GM13977 (cell line): ENCODE measurements around the gene GDF10.

Experiments
- DNase-seq: peaks from one replicate; pipeline ENCODE4 v3.0.0; 2012; ENCODE audit warnings: low spot score
- in situ Hi-C: fragments of 300-500 bp; cut with MboI; formaldehyde crosslinking; loops from one replicate; pipeline ENCODE4 v1.12.0; 2022; ENCODE audit warnings: low sequenced_read_pairs, low pct_unique_long_range_greater_than_20kb, mixed read lengths, inconsistent platforms; ENCODE audit not compliant: unreplicated experiment
- TF ChIP-seq, protein P1 (sequence below): IDR thresholded peaks from 2 replicates; pipeline ENCODE4 v1.5.1; 2012; ENCODE audit warnings: mild to moderate bottlenecking, control low read depth; ENCODE audit not compliant: insufficient read depth; ENCODE audit errors: extremely low read depth, missing control alignments

Gene GDF10, protein sequence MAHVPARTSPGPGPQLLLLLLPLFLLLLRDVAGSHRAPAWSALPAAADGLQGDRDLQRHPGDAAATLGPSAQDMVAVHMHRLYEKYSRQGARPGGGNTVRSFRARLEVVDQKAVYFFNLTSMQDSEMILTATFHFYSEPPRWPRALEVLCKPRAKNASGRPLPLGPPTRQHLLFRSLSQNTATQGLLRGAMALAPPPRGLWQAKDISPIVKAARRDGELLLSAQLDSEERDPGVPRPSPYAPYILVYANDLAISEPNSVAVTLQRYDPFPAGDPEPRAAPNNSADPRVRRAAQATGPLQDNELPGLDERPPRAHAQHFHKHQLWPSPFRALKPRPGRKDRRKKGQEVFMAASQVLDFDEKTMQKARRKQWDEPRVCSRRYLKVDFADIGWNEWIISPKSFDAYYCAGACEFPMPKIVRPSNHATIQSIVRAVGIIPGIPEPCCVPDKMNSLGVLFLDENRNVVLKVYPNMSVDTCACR

DNA sequence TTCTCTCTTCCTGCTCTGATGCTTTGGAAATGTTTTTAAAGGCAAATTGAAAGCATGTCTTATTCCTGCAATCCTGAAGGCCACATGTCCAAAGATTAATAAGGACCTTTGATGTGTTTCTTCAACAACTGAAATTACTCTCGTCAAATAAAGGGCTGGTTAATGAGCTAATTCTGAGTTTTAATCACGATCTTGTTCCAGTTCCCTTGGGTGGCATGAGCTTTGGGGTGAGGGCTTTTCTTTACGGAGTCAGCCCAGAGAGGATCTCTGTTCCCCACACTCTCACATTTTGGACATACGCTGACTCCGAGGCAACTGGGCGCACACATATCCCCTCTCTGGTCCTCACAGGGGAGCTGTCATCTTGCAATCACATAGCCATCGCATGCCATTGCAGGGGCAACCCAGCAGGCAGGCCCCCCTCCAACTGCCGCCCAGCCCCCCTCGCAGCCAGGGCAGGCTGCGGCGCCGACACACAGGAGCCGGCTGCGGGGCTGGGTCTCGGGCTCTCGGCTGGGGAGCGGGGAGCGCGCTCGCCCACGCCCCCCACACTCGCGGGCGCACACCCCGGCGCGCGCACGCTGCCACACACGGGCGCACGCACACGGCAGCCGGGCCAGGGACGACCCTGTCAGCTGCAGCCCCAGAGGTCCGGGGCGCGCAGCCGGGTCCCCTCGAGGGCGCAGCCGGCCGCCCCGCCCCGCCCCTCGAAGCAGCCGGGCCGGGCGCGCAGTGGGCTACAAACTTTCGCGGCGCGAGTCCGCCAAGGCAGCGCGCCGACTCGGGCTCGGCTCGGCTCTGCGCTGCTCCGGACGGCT, at the start of gene GDF10:
TSS of gene GDF10 (plus strand) at position 587 of the 818 bp plus-strand sequence. CDS start 455 bp downstream, outside the sequence.
- TF ChIP-seq, protein P1, sequence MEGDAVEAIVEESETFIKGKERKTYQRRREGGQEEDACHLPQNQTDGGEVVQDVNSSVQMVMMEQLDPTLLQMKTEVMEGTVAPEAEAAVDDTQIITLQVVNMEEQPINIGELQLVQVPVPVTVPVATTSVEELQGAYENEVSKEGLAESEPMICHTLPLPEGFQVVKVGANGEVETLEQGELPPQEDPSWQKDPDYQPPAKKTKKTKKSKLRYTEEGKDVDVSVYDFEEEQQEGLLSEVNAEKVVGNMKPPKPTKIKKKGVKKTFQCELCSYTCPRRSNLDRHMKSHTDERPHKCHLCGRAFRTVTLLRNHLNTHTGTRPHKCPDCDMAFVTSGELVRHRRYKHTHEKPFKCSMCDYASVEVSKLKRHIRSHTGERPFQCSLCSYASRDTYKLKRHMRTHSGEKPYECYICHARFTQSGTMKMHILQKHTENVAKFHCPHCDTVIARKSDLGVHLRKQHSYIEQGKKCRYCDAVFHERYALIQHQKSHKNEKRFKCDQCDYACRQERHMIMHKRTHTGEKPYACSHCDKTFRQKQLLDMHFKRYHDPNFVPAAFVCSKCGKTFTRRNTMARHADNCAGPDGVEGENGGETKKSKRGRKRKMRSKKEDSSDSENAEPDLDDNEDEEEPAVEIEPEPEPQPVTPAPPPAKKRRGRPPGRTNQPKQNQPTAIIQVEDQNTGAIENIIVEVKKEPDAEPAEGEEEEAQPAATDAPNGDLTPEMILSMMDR: no peak
- DNase-seq: no peak
- in situ Hi-C loops: no loop called here

DNA sequence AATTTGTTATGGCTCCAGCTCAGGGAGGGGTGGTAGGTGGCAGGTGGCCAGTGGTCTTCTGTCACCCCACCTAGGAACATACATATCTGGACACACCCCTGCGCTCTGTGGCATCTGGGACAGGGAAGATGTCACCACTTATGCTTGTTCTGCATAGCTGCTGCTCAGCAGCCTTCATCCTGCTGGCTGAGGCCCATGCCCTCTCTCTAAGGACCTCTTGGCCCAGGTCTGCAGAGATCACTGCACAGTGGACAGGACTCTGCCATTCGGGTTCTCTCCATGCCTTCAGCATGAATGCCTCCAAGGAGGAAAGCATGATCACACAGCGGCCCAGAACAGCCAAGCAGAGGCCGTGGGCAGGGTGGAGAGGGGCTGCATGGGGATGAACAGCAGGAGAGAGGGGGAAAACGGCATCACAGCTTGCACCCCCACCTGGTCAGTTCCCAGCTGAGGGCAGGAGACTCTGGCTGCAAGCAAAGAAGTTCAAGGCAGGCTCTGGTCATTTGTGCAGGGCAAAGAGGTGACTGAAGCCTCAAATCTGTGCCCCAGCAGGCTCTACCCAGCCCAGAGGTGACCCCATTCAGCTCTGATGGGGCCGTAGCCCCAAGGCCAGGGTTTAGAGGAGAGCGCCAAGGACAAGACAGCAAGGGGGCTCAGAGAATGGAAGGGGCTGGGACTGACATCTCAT, 47.8 kb upstream of the GDF10 start:
- in situ Hi-C loops: no loop called here
- TF ChIP-seq, protein P1: no peak
- DNase-seq: no peak

DNA sequence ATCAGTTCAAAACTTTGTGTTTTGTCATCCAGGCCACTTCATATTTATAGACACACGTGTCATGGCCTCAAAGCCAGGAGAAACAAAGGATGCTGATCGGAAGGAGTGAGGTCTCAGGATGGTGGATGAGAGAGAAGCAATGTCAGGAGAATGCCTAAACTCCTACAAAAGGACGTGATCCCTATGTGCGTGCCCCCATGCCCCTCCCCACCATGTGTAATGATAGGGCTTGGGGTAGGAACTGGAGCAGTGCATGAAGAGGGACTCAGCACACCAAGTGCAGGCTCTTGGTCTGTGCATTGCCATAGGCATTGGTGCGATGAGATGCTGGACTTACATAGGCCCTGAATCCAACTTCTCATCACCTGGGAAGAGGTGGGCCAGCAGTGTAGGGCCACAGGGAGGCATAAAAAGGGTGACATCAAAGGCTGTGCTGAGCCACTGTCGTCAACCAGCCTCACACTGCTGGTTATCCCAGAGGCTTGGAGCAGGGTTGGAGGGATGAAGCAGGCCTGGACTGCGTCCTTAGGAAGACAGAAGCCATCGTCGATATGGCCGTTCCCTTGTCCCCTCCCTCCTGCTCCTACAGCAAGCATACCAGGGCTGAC, 46.9 kb upstream of the GDF10 start:
- no peak for DNase-seq
- TF ChIP-seq, protein P1: no peak
- in situ Hi-C loops: no loop called here

DNA sequence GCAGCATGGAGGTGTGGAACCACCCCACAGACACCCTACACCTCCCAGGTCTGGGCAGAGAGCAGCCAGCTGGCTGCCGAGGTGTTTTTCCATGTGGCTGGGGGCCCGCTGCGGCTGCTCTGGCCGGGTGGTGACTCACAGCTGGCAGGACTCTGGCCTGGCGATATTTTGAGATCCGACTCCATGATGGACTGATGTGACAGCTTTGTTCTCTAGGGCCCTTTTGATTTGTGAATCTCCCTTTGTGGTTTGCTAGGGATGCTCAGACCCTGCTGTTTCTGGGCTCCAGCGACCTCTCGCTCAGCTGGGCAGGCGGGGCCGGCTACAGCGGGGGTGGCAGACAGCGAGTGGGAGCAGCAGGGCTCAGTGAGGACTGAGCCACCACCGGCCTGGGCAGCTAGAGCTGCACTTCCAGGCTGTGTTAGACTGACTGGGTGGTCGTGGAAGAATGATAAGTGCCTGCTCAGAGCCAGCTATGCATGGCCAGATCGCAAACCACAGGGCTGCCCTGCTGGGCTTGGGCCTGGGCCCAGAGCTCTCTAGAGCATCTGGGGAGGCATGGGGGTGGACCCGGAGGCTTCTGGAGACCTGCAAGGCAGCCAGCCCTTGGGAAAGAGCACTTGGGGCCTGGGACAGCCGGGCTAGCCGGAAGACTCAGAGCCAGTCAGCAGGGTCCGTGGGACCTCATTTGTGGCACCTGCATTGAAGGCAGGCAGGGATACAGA, 46.2 kb upstream of the GDF10 start:
- in situ Hi-C loops: no loop called here
- DNase-seq: no peak
- TF ChIP-seq, protein P1: no peak

DNA sequence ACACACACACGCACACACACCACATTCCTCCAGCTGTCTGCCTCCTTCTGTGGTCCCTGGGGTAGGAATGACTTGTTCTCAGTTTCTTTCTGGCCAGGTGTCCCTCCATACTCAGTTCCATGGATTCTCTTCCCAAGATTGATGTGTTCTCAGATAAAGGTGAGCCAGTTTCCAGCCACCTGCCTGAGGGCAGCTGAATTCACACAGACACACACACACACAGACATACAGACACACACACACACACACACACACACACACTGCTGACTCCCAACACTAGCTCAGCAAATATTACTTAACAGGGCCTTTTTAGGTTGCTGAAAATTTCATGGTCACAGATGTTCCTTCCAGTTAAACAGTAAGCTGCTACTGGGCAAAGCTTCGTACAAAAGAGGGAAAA, 45.4 kb upstream of the GDF10 start:
- TF ChIP-seq, protein P1: no peak
- no peak for DNase-seq
- in situ Hi-C loops: no loop called here
